ENCODE data around the gene MEOX2.

Gene MEOX2

DNA sequence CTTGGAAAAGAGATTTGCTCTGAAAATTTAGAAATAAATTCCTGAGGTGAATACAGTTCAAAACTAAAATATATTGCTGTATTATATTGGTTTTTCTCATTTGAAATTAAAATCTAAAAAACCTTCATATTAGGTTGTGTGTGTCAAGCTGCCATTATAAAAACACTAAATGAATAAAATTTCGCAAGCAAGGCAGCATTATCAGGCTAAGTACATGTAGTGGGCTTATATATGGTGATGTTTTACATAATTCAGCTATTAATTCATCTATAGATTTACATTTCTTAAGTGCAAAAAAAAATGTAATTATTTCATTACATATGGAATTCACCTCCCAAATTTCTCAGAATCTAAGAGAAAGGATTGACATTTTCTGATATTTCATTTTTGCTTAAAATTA is 5.3 kb downstream of the MEOX2 start:
- DNase-seq (ENCODE audit: low read depth in 2 of 2): no peak

GRCh38 chr7:15680446-15680845 is 6.0 kb downstream of the MEOX2 start:
- no peak for DNase-seq (ENCODE audit: low read depth in 2 of 2)

- no peak for DNase-seq (ENCODE audit: low read depth in 2 of 2)
Measured at GRCh38 chr7:15679306-15679705, 7.2 kb downstream of the MEOX2 start.

DNA sequence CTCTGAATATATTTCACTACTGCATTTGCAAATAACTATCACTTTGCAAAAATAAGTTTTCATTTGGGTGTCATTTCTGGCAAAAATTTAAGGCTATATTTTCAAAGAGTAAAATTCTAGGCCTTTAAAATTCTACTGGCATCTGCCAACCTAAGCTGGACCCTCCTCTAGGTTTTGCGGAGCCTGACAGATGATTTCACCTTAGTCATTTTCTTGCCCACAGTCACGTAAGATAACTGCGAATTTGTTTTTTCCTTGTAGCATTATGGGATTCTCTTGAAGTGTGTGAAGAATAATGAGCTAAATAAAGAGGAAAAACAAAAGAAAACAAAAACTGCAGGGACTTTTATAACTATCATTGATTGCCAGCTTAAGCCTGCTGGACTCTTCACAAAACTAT is 7.8 kb downstream of the MEOX2 start:
- DNase-seq (ENCODE audit: low read depth in 2 of 2): no peak

DNA sequence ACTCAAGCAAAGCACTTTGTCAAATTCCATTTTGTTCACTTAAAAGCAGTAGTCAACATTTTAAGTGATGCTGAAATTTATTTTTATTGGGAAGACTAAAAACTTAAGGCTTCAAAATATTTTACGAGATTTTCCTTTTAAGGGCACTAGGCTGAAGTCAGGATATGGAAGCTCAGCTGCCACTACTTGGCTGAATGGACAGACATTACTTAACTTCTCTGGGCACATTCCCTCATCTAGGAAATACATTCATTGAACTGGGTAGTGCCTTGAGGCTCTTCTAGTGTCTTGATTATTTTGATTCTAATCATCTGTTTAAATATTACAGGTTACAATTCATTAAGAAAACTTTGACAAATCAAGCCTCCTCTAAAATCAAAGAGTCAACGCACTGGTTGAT is 11.1 kb downstream of the MEOX2 start:
- DNase-seq (ENCODE audit: low read depth in 2 of 2): no peak

DNA sequence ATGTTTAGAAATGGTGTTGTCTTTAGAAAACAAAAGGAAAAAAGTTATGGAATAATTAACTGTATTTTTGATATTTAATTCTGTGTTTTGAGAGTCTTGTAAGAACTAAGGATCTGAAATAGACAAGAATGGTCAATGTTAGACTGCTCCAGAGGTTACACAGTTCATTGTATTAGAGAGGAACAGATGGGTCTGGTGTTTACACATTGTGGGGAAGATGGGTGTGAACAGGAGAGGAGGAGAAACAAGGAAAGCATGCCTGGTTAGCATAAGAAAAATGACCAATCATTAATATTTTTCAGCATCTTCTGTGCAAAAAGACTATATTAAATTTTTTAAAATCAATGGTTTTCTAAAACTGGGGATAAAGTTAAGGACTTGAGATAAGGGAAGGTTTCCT is 11.9 kb downstream of the MEOX2 start:
- no peak for DNase-seq (ENCODE audit: low read depth in 2 of 2)

- no peak for DNase-seq (ENCODE audit: low read depth in 2 of 2)
Measured at GRCh38 chr7:15669443-15670090, 16.9 kb downstream of the MEOX2 start.

DNA sequence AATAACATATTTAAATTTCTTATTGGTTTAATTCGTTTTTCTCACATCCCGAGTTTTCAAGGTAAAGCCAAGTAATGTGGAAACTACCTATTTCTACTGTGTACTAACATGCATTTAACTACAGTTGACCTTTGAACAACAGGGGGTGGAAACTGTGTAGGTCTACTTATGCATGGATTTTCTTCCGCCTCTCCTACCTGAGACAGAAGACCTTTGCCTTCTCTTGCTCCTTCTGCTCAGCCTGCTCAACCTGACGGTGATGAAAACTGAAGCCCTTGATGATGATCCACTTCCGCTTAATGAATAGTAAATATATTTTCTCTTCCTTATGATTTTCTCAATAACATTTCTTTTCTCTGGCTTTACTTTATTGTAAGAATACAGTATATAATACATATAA is 18.5 kb downstream of the MEOX2 start:
- DNase-seq (ENCODE audit: low read depth in 2 of 2): no peak

DNA sequence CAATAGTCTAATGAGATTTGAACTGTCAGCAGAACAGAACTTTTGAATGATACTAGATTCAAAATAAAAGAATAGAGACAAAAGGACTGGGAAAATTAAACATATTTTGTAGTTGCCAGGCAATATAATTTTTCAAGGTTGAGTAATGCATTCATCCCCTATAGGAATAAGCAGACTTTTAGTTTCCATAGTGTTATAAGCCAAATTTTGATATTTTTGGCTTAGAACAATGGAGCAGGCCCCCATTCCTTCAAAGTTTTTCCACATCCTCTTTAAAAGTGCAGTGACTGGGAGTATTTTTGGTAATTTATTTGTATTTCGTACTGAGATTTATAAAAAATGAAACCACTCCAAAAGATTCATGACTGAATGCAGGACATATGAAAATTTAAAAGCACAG is 24.0 kb downstream of the MEOX2 start:
- no peak for DNase-seq (ENCODE audit: low read depth in 2 of 2)

GRCh38 chr7:15658247-15658646 is 28.2 kb downstream of the MEOX2 start:
- no peak for DNase-seq (ENCODE audit: low read depth in 2 of 2)

- no peak for DNase-seq (ENCODE audit: low read depth in 2 of 2)
Measured at GRCh38 chr7:15652776-15653290, 33.6 kb downstream of the MEOX2 start.

DNA sequence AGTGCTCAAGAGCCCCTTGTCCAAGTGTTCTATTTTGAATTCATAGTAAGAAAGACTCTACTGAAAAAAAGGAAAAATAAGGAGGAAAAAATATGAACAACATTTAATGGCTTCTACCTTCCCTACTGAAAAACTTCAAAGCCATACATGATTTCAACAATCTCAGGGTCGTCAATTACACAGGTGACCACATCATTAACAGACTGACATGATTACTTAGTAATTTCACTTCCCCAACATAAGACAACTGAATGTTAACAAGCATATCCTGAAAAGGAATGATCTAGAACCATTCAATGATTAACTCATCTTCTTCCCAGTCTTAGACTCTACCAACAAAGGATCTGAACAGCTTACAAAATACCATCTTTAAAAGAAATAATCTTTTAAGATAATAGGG is 34.8 kb downstream of the MEOX2 start:
- DNase-seq (ENCODE audit: low read depth in 2 of 2): no peak

DNA sequence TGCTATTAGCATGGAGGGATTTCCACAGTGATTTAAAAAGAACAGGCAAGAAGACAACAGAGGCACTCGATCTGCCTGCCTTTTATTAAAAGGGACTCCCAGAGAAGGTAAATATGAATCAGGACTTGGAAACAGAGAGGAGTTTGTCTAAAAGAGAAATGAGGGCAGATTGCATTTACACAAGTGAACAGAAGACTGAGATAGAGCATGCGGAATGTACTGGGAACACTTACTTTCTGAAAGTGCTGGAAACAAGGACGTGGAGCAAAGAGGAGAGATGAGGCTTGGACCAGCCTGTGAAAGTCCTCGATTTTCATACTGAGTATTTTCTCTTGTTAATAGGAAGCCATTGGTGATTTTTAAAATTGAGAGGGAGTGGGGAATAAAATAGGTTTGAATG is 35.7 kb downstream of the MEOX2 start:
- DNase-seq (ENCODE audit: low read depth in 2 of 2): no peak

- no peak for DNase-seq (ENCODE audit: low read depth in 2 of 2)
Measured at GRCh38 chr7:15648461-15648961, 38.0 kb downstream of the MEOX2 start.

- no peak for DNase-seq (ENCODE audit: low read depth in 2 of 2)
Measured at GRCh38 chr7:15647309-15647708, 39.2 kb downstream of the MEOX2 start.

GRCh38 chr7:15643000-15643705 is 43.3 kb downstream of the MEOX2 start:
- no peak for DNase-seq (ENCODE audit: low read depth in 2 of 2)

GRCh38 chr7:15628876-15629275 is 57.6 kb downstream of the MEOX2 start:
- DNase-seq (ENCODE audit: low read depth in 2 of 2): no peak

DNA sequence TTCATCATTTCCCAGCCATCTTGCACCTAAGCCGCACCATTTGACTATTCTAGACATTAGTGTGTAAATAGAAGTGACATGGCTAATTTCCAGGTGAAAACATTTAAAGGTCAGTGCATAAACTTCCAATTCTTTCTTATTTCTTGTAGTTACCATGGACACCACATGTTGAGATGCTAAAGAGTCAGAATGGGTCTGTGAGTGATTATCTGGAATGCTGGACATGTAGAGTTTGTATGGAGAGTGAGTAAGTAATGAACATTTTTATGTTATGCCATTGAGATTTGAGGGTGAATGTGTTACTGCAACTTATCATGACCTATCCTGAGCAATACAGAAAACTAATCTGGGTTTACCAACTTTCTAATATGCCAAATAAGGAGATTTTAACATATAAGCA is 60.4 kb downstream of the MEOX2 start:
- no peak for DNase-seq (ENCODE audit: low read depth in 2 of 2)

- no peak for DNase-seq (ENCODE audit: low read depth in 2 of 2)
Measured at GRCh38 chr7:15625466-15625865, 61.0 kb downstream of the MEOX2 start.

- DNase-seq (ENCODE audit: low read depth in 2 of 2): no peak
Measured at GRCh38 chr7:15621468-15621867, 65.0 kb downstream of the MEOX2 start.

DNA sequence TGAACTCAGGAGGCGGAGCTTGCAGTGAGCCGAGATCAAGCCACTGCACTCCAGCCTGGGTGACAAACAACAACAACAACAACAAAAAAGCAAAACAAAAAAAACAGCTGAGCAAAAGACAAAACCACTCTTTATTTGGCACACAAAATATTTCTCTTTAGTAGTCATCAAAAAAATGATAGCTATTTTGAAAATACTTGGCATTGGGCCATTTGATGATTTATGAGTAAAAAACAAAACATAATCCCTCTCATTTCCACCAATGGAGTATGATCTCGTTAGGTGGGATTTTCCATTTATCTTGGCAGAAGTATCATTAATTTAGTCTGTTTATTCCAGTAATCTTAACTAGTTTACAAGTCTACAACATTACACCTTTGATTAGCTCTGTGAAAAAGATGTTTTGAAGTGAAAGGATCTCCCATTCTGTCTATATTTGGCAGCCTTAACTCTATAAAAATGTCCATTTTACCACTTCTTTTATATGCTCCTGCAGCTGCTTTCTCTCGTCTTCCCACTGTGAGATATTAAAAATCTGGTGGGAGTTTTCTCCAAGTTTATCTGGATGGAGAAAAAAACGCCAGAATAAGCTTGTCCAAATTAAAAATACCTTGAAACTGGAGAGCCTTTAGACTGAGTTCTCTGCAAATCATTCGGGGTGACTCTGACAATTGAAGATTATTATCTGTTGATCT is 65.8 kb downstream of the MEOX2 start:
- DNase-seq (ENCODE audit: low read depth in 2 of 2): no peak

DNA sequence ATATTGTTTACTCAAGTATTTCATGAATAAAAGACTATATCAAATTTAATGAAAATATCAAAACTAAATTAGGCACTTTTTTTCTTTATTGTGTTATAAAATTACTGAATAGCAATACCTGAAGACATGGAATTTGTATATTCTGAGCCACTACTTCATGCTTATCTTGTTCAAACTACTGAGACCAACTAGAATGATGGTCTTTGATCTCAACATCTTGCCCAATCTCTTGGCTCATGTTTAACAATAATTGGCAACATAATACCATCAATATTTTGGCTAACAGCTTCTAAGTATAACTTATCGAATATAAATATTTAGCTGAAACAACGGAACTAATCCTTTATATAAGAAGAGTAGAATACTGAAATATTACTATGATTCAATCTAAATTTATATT is 68.2 kb downstream of the MEOX2 start:
- no peak for DNase-seq (ENCODE audit: low read depth in 2 of 2)

GRCh38 chr7:15612205-15612604 is 74.3 kb downstream of the MEOX2 start:
- no peak for DNase-seq (ENCODE audit: low read depth in 2 of 2)
